ENCODE data around the gene LRRC70.

DNA sequence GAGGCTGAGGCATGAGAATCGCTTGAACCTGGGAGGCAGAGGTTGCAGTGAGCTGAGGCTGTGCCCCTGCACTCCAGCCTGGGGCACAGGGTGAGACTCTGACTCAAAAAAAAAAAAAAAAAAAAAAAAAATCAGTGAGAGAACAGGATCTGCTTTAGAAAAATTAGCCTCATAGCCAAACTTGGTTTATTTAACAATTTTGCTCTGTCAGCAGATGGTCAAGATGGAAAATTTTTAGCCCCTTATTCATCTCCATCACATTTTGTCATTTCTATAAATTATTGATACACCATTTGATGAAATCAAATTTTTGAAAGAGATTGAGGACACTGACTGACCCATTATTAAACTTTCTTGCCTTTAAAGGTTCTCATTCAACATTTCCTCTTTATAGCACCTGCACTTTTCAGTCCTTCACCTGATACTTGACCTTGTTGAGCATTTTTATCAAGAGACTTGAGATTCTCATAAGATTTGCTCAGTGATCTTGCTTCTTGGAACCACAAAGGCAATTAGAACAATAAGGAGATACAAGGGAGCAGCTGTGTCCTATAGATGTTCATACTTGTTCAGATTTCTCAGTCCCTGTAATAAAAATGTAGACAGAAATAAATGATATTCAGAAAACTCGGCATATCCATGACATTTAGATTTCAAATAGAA lies 38.1 kb downstream of the LRRC70 start:
- TF ChIP-seq, protein P1, sequence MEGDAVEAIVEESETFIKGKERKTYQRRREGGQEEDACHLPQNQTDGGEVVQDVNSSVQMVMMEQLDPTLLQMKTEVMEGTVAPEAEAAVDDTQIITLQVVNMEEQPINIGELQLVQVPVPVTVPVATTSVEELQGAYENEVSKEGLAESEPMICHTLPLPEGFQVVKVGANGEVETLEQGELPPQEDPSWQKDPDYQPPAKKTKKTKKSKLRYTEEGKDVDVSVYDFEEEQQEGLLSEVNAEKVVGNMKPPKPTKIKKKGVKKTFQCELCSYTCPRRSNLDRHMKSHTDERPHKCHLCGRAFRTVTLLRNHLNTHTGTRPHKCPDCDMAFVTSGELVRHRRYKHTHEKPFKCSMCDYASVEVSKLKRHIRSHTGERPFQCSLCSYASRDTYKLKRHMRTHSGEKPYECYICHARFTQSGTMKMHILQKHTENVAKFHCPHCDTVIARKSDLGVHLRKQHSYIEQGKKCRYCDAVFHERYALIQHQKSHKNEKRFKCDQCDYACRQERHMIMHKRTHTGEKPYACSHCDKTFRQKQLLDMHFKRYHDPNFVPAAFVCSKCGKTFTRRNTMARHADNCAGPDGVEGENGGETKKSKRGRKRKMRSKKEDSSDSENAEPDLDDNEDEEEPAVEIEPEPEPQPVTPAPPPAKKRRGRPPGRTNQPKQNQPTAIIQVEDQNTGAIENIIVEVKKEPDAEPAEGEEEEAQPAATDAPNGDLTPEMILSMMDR (IDR thresholded peaks at IDR 0.05), result no peak
- TF ChIP-seq POLR2A (IDR thresholded peaks at IDR 0.05), result no peak

All from esophagus squamous epithelium (tissue), 4 donors.